Measurements from ENCODE around the gene FAM111A. TPM values are rescaled to one million over a fixed set of nuclear protein-coding genes. Genes with fewer than 3 reads are reported as not detected.

Gene FAM111A
- total RNA-seq, 1 donor from 2014 or later: 40.8 TPM

DNA sequence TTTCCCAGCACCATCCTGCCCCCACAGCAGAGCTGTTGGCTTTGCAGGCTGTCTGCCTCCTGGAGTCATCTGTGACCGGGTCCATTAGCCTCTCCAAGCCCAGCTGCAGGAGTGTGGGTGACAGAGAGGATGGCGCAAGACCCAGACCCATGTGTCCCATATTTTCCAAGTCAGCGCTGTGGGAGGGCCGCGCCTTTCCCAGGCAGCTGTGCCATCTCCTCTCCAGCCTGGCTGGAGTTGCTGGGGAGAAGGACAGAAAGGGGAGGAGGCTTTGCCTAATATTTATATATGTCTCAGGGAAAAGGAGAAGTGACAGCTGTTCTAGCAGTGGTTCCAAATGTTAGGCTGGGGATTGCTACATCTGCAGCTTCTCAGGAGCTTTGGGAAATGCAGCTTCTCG, 44.9 kb downstream of the FAM111A start:
- TF ChIP-seq, protein P1, sequence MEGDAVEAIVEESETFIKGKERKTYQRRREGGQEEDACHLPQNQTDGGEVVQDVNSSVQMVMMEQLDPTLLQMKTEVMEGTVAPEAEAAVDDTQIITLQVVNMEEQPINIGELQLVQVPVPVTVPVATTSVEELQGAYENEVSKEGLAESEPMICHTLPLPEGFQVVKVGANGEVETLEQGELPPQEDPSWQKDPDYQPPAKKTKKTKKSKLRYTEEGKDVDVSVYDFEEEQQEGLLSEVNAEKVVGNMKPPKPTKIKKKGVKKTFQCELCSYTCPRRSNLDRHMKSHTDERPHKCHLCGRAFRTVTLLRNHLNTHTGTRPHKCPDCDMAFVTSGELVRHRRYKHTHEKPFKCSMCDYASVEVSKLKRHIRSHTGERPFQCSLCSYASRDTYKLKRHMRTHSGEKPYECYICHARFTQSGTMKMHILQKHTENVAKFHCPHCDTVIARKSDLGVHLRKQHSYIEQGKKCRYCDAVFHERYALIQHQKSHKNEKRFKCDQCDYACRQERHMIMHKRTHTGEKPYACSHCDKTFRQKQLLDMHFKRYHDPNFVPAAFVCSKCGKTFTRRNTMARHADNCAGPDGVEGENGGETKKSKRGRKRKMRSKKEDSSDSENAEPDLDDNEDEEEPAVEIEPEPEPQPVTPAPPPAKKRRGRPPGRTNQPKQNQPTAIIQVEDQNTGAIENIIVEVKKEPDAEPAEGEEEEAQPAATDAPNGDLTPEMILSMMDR (IDR thresholded peaks at IDR 0.05; ENCODE audit: unreplicated experiment): no peak
- no peak for DNase-seq (ENCODE audit: low spot score in 2 of 2, unreplicated experiment in 2 of 2)
- no peak overlapping the region for H3K27ac Mint-ChIP-seq
- no peaks in the 10 kb centered on the region for H3K9me3 Mint-ChIP-seq
- no peaks in the 10 kb centered on the region for H3K27me3 Mint-ChIP-seq (ENCODE audit: low read depth)
- H3K4me1 Mint-ChIP-seq: peaks cover 29% of the 10 kb centered on the region
- peaks cover 31% of the 10 kb centered on the region for H3K36me3 Mint-ChIP-seq
- H3K4me3 Mint-ChIP-seq: no peak overlapping the region

DNA sequence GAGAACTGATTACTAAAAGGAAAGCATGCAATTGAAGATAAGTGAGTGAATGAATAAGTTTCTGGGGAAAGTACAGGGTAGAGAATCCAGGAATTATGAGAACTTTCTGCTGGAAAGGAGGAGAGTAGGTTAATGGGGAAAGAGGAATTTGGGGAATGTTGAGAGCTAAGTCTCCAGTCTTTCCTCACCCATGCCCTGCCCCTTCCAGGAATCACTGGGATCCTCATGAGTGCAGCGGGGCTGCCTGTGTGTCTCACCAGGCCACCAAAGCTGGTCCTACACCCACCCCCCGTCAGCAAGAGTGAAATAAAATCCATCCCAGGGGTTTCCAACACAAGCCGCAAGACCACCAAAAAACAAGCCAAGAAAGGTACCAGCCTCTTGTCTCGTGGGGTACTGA, 46.3 kb downstream of the FAM111A start:
- Mint-ChIP-seq H3K36me3 (peaks cover 35% of the 10 kb centered on the region), H3K4me1 (peaks cover 25% of the 10 kb centered on the region), H3K27ac (peak overlapping the region; percentile 35), H3K4me3 (no peak overlapping the region), H3K27me3 (ENCODE audit: low read depth) (no peaks in the 10 kb centered on the region), H3K9me3 (no peaks in the 10 kb centered on the region)
- DNase-seq (ENCODE audit: low spot score in 2 of 2, unreplicated experiment in 2 of 2): no peak
- TF ChIP-seq, protein P1 (IDR thresholded peaks at IDR 0.05; ENCODE audit: unreplicated experiment): no peak

GRCh38 chr11:59189986-59190385, 47.3 kb downstream of the FAM111A start:
- H3K4me1 Mint-ChIP-seq: peaks cover 20% of the 10 kb centered on the region
- H3K36me3 Mint-ChIP-seq: peaks cover 41% of the 10 kb centered on the region
- no peak overlapping the region for H3K27ac Mint-ChIP-seq
- H3K27me3 Mint-ChIP-seq (ENCODE audit: low read depth): no peaks in the 10 kb centered on the region
- DNase-seq (ENCODE audit: low spot score in 2 of 2, unreplicated experiment in 2 of 2): no peak
- no peak overlapping the region for H3K4me3 Mint-ChIP-seq
- TF ChIP-seq, protein P1 (IDR thresholded peaks at IDR 0.05; ENCODE audit: unreplicated experiment): no peak
- H3K9me3 Mint-ChIP-seq: no peaks in the 10 kb centered on the region

DNA sequence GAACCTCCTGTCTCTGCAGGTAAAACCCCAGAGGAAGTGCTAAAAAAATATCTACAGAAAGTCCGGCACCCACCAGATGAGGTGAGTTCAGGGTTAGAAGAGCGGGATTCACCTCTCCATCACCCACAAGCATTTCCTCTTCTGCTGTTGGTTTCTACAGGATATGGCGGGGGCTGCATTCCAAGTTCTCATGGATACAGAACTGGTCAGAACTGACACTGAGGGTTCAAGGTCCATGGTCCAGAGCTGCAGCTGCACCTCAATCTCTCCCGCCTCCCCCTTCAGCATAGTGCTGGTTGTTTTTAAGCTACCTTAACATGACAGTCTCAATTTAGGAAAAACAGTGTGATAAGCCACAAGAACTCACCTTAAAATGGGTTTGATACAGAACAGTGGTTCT, 48.4 kb downstream of the FAM111A start:
- H3K27me3 Mint-ChIP-seq (ENCODE audit: low read depth): no peaks in the 10 kb centered on the region
- H3K4me3 Mint-ChIP-seq: no peak overlapping the region
- TF ChIP-seq, protein P1 (IDR thresholded peaks at IDR 0.05; ENCODE audit: unreplicated experiment): no peak
- no peaks in the 10 kb centered on the region for H3K9me3 Mint-ChIP-seq
- DNase-seq (ENCODE audit: low spot score in 2 of 2, unreplicated experiment in 2 of 2): no peak
- H3K36me3 Mint-ChIP-seq: peaks cover 52% of the 10 kb centered on the region
- peaks cover 9% of the 10 kb centered on the region for H3K4me1 Mint-ChIP-seq
- H3K27ac Mint-ChIP-seq: peak overlapping the region; percentile 13

DNA sequence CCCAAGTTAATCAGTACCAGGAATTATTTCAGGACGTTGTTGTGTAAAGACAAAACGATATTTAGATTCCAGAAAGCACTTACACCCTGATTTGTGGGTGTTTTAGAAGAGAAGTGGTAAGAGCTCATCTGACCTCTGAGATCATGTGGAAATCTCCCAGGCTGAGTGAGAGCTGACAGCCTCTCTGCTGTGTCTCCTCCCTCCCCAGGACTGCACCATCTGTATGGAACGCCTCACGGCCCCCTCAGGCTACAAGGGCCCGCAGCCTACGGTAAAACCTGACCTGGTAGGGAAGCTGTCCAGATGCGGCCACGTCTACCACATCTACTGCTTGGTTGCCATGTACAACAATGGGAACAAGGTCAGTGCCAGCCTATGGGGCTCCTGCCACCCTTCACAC, 49.2 kb downstream of the FAM111A start:
- Mint-ChIP-seq H3K36me3 (peaks cover 60% of the 10 kb centered on the region), H3K4me3 (no peak overlapping the region), H3K27me3 (ENCODE audit: low read depth) (no peaks in the 10 kb centered on the region), H3K27ac (no peak overlapping the region), H3K4me1 (peaks cover 6% of the 10 kb centered on the region), H3K9me3 (no peaks in the 10 kb centered on the region)
- DNase-seq (ENCODE audit: low spot score in 2 of 2, unreplicated experiment in 2 of 2): no peak
- TF ChIP-seq, protein P1 (IDR thresholded peaks at IDR 0.05; ENCODE audit: unreplicated experiment): no peak

- H3K9me3 Mint-ChIP-seq: no peaks in the 10 kb centered on the region
- peaks cover 67% of the 10 kb centered on the region for H3K36me3 Mint-ChIP-seq
- DNase-seq (ENCODE audit: low spot score in 2 of 2, unreplicated experiment in 2 of 2): no peak
- H3K4me3 Mint-ChIP-seq: no peak overlapping the region
- H3K27ac Mint-ChIP-seq: no peak overlapping the region
- TF ChIP-seq, protein P1 (IDR thresholded peaks at IDR 0.05; ENCODE audit: unreplicated experiment): no peak
- H3K4me1 Mint-ChIP-seq: peaks cover 3% of the 10 kb centered on the region
- no peaks in the 10 kb centered on the region for H3K27me3 Mint-ChIP-seq (ENCODE audit: low read depth)
Measured at GRCh38 chr11:59192446-59193020, 49.9 kb downstream of the FAM111A start.
